ELF-1 (cell line): ENCODE data around the gene TRMT11.
"Not testable (repeated sequence)": the region's sequence is repeated elsewhere in the genome, so short reads cannot be mapped to it uniquely, and the experiment has no call there.

Experiments used
- DNase-seq: peaks from one replicate; pipeline ENCODE4 v3.0.0-alpha.2; 2016; ENCODE audit warnings: low read depth, low spot score

TRMT11 gene

DNA sequence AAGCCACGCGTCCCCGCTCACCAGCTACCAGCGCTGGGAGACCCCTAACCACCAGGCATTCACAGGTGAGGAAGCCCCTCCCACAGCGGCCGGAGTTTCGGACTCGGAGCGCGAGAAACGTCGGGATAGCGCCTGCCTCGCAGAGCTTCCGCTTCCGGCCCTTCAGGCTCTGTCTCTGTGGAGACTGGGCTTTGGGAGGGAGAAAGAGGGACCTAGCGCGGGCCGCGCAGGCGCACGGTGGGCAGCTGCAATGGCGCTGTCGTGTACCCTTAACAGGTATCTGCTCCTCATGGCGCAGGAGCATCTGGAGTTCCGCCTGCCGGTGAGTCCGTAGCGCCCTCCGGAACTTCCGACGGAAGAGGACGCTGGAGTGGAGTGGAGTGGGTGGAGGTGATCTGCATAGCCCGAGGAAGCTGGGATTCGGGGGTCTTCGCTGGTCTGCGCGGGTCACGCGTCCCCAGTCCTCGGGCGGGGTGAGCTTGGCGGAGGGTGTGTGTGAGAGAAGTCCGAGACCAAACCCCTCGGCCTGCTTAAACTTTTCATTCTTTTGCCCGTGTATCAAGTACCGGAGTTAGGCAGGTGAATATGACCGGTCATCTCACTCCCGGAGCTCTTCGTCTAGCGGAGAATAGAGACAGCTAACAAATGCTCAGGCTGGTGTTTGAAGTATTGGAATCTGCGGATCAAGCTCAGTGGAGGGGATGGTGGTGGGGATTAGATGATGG, at the start of gene TRMT11:
Gene TRMT11, plus strand, starts transcription at position 240 of the 725 bp plus-strand sequence. Its CDS starts 11 bp downstream, at position 251.
- peak; percentile 97 for DNase-seq

DNA sequence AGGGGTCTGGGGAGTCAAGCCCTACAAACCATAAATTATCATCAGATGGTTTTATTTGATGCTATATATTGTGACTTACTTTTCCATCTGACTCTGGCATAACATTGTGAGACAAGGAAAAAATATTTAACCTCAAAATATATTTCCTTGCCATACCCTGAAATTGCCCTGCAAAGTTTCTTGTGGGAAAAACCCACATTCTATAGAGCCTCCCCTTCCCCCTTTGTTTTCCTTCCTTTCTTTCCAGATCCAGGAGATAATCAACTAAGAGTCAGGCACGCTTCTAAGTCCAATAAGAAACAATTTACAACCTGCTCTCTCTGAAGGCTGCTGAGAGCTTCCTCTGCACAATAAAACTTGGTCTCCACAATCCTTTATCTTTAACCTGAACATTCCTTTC, 47.3 kb upstream of the TRMT11 start:
- no peak for DNase-seq

DNA sequence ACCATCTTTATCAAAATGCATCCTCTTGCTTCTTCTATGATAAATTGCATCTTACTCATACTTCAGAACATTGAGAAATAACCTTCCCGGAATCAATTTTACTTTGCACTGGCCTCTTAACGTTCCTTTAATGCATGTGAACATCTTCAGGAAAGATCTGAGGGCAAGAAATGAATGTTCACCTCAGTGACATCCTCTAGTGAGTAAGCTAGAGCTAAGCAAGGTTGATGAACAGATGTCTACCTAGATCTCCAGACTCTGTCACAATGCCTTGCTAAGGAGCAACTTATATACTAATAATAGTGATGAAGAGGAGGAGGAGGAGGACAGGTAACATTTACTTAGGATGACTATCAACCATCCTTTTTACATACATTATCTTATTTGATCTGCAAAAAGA, 46.5 kb upstream of the TRMT11 start:
- DNase-seq = no peak

DNA sequence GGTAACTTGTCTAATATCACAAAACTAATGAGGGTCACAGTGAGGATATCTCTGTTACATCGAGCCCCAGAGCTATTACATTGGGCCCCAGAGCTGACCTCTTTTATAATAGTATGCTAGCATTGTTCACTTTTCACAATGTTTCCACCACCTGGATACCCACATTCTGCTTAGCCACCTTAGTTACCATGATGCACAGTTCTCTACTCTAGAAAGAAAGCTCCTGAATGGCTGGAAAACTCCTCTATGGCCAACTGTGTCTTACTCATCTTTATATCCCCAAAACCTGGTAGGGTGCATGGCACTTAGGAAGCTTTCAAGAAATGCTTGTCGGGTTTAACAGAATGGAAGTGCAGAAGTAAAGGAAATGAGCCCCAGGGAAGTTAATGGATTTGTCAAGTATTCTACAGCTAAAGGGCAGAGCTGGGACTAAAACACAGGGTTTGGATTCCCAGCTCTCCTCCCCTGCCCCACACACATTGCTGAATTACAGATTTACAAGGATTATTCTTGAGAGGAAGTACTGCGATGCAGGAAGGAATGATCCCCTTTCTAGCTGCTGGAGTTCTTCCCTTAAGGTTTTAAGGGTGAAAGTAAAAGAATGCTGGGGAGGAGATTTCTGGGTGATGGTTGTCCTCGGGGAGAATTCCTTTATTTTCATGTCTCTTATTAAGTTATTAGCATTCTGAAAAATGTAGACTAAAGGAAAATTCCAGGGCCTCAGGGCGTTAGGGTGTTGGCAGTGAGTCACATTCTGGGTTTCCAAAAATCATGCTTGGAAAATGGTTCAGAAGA, 45.9 kb upstream of the TRMT11 start:
- DNase-seq = no peak

DNA sequence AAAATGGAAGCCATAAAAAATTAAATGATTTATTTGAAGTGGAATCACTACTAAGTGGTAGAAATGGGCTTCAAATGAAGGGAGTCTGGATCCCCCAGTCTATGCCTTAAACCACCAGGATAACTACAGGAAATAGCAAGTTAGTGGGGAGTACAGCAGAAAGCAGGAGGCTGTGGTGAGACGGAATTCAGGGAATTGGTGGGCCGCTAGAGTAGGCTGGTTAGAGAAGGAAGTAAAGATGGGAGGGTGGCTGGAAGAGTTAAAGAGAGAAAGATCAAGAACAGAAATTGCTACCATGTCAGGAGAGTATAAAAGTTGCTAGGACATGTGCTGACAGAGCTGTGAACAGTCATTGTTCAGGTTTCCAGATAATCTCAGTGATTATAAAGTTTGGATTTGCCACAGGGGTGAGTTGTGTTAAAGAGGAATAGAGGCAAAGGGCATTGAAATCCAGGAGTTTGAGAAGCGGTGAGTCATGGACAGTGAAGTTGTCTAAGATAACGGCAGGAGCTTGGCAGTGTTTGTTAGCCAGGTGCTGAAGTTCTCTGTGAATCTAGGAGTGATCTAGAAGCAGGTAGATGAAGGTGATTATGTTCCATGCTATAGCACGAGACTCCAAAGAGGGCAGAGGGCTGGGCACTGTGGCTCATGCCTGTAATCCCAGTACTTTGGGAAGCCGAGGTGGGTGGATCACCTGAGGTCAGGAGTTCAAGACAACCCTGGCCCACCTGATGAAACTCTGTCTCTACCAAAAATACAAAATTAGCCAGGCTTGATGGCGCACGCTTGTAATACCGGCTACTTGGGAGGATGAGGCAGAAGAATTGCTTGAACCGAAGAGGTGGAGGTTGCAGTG, 43.4 kb upstream of the TRMT11 start:
- DNase-seq = no peak

DNA sequence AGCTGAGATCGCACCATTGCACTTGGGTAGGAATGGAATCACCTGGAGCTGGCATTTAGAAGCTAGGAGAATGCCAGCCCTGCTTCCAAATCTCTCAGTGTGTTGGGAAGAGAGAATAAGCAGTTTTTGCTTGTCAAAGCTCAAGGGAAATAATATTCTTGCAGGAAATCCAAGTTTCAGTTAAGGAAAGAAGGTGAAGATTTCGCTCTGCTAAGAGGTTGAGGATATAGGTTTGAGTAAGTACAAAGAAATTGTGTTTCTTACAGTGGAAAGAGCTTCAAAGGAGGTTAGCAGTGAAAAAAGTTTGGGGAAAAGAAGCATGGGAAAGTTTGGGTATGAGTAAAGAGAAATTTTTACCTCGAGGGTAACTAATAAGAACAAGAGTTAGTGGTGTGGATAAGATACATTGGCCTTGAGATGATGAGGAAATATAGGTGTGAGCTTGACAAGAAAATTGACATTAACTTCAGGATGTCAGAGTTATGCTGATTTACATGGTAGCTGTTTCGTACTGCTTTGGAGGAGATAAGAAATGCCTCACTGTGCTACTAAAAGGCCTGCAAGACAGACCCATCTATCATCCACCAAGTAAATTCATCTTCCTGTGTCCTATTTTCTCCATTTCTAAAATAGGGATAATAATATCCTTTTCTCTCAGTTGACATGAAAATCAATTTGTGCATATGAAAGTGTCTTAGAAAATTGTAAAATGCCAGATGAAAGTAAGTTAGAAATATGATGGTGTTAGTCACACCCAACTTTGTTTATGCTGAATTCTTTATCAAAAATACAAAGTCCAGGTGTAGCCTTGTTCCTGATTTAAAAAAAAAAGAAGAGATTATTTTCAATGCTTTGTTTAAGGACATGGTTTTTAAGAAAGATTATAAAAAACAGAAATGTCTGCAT, 42.6 kb upstream of the TRMT11 start:
- DNase-seq = no peak

DNA sequence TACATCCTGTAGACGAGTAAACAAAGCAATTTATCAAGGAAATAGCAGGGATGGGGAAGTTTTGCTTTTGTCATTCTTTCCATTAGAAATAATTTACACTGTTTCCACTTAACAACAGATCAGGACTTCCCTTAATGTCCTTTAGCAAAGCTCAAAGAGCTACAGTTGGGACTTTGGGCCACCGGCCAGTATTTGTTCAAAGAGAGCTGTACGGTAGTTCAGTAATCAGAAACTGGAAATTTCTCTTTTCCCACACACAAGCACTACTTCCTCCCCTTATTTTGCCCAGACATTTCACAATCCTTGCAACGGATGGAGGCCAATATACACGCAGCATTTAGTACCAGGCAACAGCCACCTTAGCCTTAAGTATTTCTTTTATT, 41.9 kb upstream of the TRMT11 start:
- DNase-seq = no peak

DNA sequence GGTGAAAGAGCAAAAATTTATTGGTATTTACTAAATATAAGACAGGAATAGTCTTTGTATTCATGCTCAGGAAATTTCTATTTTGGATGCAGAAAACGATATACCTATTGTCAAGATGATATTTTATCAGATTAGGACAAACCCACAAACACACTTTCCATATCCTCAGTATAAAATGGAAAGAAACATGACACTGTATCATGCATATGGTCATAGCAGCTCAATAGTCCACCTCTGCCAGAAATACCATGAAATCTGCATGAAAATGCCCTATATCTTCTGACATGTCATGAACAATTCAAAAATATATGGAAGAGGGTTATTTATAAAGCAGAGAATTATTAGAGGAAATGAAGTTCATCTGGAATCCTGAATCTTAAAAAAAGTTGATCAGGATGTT, 41.4 kb upstream of the TRMT11 start:
- no peak for DNase-seq

DNA sequence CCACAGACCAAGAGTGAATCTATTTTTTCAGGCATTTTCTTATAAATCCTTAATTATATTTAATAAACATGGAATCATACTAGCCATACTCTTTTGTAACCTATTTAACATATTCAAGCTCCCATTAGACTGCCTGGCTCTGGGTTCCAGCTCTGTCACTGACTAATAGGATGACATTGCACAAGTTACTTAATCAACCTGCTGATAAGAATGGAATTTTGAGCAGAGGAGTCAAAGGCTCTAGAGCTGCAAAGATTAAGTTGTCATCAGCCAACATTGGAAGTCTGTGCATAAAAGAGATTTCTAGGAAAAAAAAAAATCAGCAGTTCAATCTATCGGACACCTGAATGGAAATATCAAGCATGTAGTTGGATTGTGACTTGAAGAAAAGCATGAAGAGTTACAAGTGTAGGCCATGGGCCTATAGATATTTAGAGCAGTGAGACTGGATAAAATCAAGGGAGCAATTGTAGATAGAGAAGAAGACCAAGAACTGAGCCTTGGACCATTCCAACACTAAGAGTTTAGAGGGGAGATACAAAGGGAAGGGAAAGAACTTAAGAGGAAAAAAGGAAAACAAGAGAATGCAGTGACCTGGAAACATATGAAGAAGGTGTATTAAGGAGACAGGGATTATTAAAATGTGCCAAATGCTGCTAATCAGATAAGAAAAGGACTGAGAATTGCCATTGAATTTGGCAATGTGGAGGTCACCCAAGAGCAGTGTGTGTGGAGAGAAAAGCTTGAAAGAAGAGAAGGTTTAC, 40.8 kb upstream of the TRMT11 start:
- peak; percentile 16 for DNase-seq

DNA sequence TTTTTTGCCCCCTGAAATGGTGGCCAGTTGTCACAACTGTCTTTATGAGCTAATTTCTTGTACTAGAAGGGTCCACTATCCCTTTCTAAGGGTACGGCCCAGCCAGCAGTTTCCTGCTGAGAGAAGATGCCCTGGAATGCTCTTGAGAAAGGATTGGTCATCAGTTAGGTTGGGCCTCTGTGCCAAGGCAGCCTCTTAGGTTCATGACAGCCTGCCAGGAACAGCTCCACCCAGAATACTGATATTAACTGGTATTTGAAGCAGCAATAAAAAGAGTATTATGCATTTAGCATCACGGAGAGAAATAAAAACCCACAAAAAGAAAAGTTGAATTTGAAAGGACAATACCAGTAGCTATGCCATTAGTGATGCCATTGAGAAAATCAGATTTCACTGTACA, 38.7 kb upstream of the TRMT11 start:
- DNase-seq = no peak

DNA sequence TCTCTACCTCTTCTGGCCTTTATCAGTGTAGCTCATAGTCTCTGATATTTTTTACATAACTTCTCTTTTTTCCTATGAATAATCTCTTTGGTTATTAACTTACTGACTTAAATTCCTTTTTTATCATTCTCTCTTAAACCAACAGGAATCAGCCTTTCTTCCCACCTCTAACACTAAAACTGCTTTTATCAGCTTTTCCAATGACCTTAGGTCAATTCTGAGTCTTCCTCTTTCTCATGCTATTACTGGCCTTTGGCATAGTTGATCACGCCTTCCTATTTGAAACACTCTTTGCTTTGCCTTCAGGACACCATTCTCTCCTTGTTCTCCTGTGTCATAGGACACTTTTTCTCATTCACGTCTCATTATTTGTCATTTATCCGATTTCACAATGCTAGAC, 37.9 kb upstream of the TRMT11 start:
- no peak for DNase-seq

DNA sequence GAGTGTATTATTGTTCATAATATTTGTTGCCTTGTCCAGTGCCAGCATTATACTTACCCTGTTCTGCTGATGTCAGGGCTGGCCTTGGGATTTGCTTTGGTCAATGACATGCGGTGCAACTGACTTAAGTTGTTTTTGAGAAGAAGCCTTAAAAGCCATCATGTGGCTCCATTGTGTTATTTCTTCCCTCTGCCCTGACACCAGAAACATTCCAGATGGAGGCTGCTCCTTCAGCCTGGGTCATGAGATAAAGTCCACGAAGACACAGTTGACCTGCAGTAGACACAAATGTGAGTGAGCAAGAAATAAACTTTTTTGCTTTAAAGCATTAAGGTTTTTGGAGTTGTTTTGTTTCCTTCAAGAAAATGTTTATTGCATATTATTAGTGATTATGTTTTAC, 37.3 kb upstream of the TRMT11 start:
- no peak for DNase-seq

DNA sequence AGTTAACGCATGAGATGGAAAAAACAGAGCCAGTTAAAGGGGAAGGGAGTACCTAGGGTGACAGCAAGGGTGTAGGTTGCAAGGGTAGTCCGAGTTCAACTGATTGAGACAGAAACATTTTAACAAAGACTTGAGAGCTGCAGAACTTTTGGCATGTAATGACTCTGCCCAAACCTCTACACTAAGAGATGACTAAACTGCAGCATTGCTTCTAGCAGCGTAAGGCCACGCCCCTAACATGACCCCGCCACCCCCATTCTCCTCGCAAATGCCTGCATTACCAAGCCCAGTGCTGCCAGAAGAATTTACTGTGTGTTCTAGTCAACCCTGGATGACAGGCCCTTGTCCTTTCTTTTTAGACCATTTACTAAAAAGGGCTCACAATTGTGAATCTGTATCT, 36.0 kb upstream of the TRMT11 start:
- DNase-seq = peak; percentile 23

DNA sequence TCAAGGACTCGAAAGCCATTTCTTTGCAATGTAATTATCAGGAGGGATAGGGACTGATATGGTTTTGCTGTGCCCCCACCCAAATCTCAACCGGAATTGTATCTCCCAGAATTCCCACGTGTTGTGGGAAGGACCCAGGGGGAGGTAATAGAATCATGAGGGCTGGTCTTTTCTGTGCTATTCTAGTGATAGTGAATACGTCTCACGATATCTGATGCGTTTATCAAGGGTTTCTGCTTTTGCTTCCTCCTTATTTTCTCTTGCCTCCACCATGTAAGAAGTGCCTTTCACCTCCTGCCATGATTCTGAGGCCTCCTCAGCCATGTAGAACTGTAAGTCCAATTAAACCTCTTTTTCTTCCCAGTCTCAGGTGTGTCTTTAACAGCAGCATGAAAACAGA, 35.6 kb upstream of the TRMT11 start:
- not testable (repeated sequence) for DNase-seq

DNA sequence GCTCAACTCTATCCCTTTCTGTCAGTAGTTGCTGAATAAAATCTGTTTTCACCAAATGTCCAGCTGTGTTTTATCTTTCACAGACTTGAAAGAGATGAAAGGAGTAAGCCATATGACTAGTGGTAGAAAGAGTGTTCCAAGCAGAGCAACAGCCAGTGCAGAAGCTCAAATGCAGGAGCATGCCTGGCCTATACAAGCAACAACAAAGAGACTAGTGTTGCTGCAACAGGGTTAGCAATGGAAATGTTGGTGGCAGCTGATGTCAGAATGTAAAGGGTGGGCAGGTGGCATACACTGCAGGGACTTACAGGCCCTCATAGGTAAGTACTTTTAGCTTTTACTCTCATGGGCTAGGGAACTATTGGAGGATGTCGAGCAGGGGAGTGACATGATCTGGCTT, 35.0 kb upstream of the TRMT11 start:
- DNase-seq = no peak

DNA sequence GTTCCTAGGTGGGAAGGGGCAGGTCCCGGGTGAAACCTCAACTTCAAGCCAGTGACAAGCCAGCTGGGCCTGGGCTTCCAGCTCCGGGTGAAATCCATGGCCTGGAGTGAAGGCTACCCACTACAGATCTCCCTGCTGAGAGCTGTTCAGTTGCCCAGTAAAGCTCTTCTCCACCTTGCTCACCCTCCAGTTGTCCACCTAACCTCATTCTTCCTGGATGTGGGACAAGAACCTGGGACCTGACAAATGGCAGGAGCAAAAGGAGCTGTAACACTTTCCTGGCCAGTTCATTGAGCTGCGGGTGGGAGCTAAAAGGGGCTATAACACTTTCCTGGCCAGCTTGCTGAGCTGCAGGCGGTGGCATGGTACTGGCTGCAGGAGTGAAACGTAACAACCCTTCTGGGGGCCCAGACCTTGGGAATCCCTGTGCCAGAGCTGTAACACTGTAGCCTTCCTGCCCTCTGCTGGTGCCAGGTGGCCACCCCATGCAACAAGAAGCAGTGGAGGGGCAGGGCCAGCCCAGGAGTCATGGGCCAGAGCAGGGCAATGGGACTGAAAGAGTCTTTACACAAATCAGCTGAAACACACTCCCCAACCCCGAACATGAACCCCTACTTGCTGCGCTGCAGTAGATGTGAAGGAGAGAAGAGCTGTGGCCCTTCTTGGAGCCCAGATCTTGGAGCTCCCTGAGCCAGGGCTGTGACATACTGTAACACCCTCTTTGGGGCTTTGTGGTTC, 33.4 kb upstream of the TRMT11 start:
- DNase-seq = peak; percentile 32

DNA sequence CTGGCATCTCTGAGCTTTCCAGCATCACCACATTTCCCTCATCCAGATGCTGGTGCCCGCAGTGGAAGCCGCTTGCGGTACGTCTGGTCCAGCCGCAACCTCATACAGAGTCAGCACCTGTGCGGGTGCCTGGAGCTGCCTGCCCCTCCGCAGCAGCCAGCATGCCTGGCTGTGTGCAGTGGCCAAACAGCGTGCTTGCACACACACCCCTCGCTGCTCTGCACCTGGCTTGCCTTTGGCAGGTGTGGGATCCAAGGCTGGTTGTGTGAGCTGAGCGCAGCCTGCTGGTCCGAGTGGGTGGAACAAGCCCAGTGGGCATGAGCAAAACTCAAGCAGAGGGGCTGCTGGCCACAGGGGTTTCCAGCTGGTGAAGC, 32.9 kb upstream of the TRMT11 start:
- DNase-seq = peak; percentile 69

DNA sequence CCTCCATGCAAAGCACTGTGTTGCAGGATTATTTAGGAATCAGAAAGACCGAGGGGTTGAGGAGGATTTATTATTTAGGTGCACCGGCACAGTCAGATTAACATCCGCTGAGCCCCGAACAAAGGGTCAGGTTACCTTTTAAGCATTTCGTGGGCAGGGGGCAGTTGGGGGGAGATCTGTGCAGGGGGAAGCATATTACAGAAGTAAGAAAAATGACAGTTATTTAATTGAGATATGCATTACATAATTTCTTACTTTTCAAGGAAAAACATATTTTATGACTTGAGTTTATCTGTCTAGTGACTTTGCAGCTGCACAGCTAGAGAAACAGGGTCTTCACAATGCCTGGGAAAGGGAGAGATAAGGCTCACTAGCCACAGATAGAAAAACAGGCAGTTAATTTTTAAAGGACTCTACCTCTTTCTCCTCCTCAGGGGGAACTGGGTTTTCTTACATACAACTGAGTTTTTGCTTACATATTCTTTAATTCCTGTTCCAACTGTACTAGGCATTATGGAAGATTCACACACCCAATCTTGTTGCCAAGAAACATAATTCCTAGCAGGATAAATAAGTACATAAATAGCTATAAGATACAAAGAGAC, 31.5 kb upstream of the TRMT11 start:
- DNase-seq = no peak

DNA sequence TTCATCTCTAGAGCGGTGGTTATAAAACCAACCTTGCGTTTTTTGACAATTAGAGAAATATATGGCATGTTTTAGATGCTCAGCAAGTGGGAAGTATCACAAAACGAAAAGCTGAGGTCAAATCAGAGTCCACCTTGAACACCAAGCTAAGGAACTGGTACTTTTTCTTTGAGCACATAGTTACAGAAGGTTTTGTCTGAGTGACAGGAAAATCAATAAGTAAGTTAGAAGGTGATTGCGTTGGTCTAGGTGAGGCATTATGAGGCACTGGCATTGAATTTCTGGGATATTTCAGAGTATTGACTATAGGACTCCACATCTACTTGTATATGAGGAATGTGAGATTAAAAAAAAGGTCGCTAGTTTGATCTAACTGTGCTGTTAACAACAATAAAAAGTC, 30.4 kb upstream of the TRMT11 start:
- DNase-seq = no peak
